OCI-LY3 (cell line): ENCODE measurements around the gene SLC22A3.

Experiments
- CTCF ChIP-seq: fragments of 200-600, 300-600 bp; sonication (generic); IDR thresholded peaks from 2 replicates; pipeline ENCODE4 v1.5.1; 2014; ENCODE audit warnings: antibody characterized with exemption, low read length, low read depth
- EZH2phosphoT487 ChIP-seq: fragments of 200-600 bp; shearing (Covaris generic); IDR thresholded peaks from 2 replicates; pipeline ENCODE4 v1.6.1; 2018; ENCODE audit warnings: antibody characterized with exemption, mixed run types, low read depth

GRCh38 chr6:160301339-160301738 is 46.8 kb upstream of the SLC22A3 start:
- no peak for TF ChIP-seq CTCF
- no peak for TF ChIP-seq EZH2phosphoT487
